HG02943 (cell line): Measurements from ENCODE around the gene WIF1.

ENCODE experiments used
- ATAC-seq: cut with Tn5 transposase; IDR thresholded peaks from one replicate; pipeline ENCODE4 v1.9.1; 2021; ENCODE audit warnings: mild to moderate bottlenecking, low read depth, moderate library complexity; ENCODE audit not compliant: unreplicated experiment

WIF1 gene

DNA sequence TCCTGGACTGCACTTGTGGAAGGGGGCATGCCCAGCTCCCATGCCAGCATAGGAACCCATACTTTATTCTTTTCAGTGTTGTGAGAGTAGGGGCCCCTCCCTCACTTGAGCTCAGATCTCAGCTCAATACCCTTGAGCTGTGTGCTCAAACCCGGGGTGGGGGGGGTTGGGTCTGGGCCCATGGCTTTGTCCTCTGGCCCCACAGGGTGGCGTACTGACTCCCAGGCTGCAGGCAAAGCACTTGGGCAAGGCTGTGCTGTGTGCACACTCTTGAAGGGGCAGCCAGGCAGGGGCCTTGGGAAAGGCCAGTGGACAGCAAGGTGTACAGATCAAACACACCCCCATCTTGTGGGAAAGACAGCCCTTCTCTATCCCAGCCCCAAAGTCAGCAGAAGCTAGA, 81.8 kb downstream of the WIF1 start:
- ATAC-seq = no peak

DNA sequence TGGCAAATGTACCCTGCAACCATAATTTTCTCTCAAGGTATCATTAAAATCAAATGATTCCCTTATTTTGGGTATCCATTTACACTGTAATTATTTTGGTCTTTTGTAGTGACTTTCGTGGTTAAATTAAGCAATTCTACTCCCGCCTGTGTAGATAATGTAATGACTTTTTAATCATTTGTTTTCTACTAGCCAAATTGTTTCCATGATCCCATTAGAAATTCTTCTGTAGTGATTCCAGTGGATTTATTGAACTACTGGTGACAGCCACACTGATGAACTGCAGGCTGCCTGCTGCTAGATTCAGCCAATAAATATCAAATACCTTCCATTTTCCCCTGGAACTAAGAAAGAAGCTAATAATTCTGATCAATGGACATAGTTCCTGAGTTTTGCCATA, 96.0 kb downstream of the WIF1 start:
- no peak for ATAC-seq

DNA sequence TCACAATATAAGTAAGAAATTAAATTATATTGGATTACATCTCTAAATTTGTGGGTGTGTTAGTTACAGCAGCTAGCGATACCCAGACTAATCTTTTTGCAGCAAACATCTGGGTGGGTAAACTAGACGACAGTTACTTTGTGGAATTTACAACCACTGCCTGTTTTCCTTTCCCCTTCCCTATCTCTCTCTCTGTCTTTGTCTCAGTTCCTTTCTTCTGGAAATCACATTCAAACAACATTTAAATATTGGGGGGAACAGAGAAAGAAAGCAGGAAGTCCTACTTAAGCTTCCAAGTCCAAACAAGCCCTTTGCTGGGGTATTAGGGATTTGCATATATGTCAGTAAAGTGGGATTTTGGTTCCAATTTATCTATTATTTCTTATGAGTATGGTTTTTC, 97.6 kb downstream of the WIF1 start:
- no peak for ATAC-seq

DNA sequence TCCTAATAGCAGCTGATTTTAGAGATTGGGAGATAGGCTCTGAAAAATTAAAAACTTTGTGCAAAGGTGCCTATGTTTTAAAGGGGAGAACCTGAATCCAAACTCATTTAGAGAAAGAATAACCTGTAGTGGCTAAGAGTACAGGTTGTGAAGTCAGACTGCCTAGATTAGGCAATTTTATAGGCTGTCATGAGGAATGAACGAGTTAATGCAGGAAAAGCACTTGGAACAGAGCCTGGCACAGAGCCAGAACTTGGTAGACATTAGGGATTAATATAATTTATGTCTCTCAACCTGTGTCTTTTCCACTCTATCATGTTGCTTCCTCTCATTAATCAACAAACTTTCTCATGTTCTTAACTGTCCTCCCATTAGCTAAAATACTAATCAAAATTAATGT, 98.1 kb downstream of the WIF1 start:
- no peak for ATAC-seq

DNA sequence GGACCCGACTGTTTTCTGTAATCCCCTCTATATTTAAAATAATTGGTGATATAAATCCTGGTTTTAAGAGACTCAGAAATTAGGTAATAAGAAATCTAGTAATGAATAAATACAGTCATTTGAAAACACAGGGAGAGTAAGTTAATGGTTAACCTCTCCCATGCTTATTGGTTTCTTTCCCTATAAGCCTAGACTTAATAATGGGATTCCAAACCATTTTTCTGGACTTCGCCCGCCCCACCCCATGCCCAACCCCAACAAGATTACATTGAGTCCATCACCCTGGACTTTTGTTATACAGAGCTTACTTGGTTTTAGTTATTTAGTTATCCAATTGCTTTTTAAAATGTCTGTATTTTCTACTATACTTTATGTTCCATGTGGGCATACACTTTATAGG, 98.7 kb downstream of the WIF1 start:
- ATAC-seq = no peak

DNA sequence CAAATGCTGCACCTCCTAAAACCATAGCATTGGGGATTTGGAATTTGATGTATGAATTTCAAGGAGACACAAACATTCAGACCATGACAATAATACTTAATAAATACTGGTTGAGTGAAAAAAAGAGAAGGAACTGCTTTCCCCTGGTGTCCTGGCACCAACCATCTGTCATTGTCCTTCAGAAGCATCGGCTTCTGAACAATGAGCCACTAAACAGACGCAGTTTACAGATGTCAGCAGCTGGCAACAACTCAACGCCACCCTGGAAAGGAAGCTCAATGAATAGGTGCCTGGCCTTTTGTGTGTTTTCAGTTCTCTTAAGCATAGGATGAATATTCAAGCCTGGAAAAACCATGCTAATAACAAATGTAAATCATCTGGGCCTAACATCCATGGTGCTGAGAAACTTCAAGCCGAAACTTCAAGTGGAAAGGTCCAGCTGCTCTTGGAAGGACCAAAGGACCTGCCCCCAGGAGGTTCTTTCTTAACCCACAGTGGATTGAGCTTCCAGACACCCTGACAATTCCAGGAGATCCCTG, 101.3 kb downstream of the WIF1 start:
- ATAC-seq = no peak

DNA sequence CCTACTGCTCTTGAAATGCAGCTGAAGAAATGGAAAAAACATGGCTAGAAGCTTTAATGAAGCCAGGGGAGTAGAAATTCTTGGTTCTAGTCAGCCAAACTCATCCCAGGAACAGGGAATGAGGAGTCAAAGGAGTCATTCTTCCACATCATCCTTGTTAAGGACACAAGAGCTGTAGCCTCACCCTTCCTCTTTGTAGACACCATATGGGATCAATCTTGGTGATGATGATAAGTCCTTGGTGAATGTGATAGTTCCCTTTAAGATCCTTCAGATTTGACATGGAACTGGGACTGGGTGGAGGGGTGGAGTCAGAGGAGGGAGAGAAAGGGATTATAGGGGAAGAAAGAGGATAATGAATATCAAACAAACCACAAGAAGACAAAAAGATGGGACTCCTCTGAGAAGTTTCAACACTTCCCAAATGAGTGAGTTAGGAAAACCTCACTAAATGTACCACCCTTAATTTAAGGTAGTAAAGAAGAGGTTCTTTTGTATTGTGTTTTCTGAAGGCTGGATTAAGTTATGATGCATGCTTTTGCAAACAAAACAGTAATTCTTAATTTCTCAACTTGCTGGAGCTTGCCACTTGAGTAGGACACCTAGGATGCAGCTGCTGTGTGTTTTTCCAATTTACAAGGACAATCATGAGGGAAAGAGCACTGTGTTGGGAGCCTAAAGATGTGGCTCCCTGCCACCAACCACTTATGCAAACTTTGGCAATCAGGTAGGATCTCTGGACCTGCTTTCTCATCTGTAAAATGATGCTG, 104.0 kb downstream of the WIF1 start:
- ATAC-seq = no peak

DNA sequence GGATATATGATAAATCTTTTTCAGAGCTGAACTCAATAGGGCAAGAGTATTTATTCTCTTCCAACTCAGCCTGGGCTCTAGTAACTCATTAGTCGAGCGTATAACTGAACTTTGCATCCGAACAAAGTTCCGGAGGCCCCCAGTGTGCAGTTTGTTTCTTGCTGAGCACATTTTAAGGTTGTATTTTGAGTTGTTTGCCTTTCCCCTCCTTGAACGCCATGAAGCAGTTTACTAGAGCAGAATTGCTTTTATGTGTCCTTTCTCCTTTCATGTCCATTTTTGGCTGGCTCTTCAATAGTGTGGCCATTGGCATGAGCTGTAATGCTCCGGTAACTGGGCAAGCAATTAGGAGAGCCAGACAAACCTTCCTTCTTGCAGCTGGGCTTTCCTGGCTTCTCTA, 105.3 kb downstream of the WIF1 start:
- no peak for ATAC-seq

DNA sequence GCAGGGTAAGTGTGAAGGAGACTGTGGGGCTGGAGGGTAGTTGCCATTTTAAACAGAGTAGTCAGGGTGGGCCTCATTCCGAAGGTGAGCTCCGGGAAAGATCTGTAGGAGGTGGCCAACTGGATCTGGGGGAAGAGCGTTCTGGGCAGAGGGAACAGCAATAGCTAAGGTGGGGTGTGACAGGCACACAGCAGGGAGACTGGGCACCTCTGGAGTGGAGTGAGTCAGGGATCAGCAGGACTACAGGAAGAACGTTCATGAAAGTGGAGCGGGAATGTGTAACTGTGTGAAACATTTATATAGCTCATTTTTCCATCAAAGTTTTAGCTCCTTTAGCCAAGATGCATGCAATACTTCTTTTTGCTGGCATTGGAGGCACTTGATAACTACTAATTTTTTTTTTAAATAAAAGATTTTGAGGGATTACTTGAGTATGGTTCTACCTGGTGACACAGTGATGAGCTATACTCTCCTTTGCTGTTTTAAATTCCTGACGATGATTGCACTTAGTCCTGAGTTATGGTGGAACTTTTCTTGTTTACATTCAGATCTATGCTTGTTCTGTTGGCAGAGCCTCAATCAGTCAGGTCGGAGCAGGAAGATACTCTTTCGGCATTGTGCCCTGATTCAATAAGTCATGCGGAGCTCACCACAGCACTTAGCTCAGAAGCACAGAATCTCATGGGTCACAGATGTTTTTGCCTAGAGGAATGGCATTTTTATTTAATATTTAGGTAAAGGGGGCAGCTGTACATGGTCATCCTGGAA, 106.4 kb downstream of the WIF1 start:
- no peak for ATAC-seq

DNA sequence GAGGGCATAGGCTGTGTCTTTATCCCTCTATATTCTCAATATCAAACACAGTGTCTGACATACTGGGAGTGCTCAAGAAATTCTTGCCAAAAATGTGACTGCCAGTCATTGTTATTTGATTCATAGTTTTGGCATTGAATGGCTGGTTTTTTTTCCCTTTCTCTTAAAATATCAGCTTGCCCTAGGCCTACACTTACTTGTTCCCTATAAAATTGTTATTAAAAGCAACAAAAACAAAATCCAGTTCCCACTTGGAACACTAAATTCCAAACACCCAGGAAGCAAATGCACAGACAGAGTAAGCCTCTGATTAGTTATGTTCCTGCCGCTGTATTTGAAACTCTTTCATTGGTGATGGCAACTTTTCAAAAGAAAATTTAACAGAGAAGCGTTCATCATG, 110.7 kb downstream of the WIF1 start:
- no peak for ATAC-seq

DNA sequence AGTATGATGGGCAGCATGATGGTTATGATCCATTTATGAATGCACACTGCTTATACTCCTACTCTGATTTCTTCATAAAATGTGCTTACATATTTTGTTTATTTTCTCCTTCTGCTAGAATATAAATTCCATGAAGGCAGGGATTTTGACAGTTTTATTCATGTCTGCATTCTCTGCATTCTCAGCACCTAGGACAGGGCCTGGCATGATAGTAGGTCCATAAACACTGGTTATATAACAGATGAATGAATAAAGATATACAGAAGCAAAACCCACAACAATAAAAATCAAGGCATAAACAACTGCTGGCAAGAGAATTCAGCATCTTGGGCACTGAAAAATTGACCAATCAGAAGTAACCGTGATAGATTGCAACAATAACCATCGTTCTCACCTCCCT, 115.4 kb downstream of the WIF1 start:
- ATAC-seq = no peak

DNA sequence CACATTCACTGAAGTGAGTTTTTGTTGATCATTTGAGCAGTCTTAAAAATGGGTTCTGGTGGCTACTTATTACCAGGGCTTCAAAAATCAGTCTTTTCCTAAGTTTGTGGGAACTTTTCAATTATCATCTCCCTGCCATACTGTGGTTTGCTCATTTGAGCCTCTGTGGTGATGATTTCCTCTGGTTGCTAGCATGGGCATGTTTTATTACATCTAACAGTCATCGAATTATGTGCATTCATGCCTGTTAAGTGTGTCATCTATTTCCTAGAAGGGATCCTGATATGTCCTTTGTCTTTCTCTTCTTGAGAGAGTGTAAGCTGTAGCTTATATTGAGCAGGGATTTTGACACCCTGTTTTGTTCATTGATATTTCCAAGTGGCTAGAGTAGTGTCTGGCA, 116.8 kb downstream of the WIF1 start:
- no peak for ATAC-seq
